DMS 273 treated with DMSO at 0.1 percent for 48 hours (cell line): Measurements from ENCODE around the gene KHDC1.
A peak's percentile ranks its signal among the peaks of the same experiment; 100 is the strongest.
"Not testable (repeated sequence)": the region's sequence is repeated elsewhere in the genome, so short reads cannot be mapped to it uniquely, and the experiment has no call there.

Source experiments
- DNase-seq: peaks from one replicate; lab custom pipeline; 2025; lab: John Stamatoyannopoulos, UW

The KHDC1 gene, protein sequence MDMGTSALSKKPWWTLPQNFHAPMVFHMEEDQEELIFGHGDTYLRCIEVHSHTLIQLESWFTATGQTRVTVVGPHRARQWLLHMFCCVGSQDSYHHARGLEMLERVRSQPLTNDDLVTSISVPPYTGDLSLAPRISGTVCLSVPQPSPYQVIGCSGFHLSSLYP

GRCh38 chr6:73262671-73263569, at the start of gene KHDC1:
KHDC1 (minus strand) TSS chr6:73263196; CDS start chr6:73242517, 20,679 bp downstream.
- DNase-seq = no peak

DNA sequence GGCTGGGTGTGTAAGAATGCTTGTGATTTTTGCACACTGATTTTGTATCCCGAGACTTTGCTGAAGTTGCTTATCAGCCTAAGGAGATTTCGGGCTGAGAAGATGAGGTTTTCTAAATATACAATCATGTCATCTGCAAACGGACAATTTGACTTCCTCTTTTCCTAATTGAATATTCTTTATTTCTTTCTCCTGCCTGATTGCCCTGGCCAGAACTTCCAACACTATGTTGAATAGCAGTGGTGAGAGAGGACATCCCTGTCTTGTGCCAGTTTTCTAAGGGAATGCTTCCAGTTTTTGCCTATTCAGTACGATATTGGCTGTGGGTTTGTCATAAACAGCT, 47.5 kb upstream of the KHDC1 start:
- DNase-seq = not testable (repeated sequence)

- peak; percentile 38 for DNase-seq
Observed at GRCh38 chr6:73309785-73310502, 46.9 kb upstream of the KHDC1 start.

GRCh38 chr6:73309535-73309784, 46.5 kb upstream of the KHDC1 start:
- DNase-seq = no peak

GRCh38 chr6:73308712-73309534, 45.9 kb upstream of the KHDC1 start:
- no peak for DNase-seq

GRCh38 chr6:73303773-73304172, 40.8 kb upstream of the KHDC1 start:
- DNase-seq = not testable (repeated sequence)

DNA sequence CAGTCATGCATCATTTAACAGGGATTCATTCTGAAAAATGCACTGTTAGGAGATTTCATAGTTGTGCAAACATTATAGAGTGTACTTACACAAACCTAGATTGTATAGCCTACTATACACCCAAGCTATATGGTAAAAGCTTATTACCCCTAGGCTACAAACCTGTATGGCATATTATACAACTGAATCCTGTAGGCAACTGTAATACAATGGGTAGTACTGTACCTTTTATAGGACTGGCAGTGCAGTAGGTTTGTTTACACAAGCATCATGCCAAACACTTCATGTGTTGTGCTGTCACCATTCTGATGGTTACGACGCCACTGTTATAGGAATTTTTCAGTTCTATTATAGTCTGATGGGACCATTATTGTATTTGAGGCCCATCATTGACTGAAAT, 39.3 kb upstream of the KHDC1 start:
- DNase-seq = no peak

- DNase-seq = no peak
Observed at GRCh38 chr6:73299151-73299971, 36.4 kb upstream of the KHDC1 start.

DNA sequence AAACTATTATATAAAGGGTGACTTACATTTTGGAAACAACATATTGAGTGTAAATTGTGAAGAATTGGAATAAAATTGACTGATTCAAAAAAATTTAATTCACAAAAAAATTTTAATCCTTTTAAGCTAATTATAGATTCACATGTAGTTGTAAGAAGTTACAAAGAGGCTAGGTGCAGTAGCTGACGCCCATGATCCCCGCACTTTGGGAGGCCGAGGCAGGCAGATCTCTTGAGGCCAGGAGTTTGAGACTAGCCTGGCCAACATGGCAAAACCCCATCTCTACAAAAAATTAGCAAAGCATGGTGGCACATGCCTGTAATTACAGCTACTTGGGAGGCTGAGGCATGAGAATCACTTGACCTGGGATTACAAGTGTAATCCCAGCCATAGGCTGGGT, 30.3 kb upstream of the KHDC1 start:
- DNase-seq = no peak

- no peak for DNase-seq
Observed at GRCh38 chr6:73290435-73290834, 27.4 kb upstream of the KHDC1 start.

GRCh38 chr6:73286752-73287151, 23.8 kb upstream of the KHDC1 start:
- no peak for DNase-seq

- no peak for DNase-seq
Observed at GRCh38 chr6:73285674-73286283, 22.8 kb upstream of the KHDC1 start.

GRCh38 chr6:73282871-73283270, 19.9 kb upstream of the KHDC1 start:
- no peak for DNase-seq

DNA sequence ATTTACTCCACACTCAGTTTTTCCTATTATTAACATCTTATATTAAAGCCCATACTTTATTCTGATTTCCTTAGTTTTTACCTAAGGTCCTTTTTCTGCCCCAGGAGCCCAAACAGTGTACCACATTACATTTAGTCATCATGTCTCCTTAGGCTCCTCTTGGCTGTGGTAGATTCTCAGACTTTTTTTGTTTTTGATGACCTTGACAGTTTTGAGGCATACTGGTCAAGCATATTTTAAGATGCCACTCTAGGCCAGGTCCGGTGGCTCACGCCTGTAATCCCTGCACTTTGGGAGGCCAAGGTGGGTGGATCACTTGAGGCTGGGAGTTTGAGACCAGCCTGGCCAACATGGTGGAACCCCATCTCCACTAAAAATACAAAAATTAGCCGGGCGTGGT, 18.7 kb upstream of the KHDC1 start:
- DNase-seq = not testable (repeated sequence)

GRCh38 chr6:73269296-73269695, 6.3 kb upstream of the KHDC1 start:
- not testable (repeated sequence) for DNase-seq

GRCh38 chr6:73268896-73269295, 5.9 kb upstream of the KHDC1 start:
- DNase-seq = not testable (repeated sequence)

GRCh38 chr6:73264446-73264845, 1.4 kb upstream of the KHDC1 start:
- DNase-seq = no peak

GRCh38 chr6:73263570-73263909, 544 bp upstream of the KHDC1 start:
- DNase-seq = no peak

DNA sequence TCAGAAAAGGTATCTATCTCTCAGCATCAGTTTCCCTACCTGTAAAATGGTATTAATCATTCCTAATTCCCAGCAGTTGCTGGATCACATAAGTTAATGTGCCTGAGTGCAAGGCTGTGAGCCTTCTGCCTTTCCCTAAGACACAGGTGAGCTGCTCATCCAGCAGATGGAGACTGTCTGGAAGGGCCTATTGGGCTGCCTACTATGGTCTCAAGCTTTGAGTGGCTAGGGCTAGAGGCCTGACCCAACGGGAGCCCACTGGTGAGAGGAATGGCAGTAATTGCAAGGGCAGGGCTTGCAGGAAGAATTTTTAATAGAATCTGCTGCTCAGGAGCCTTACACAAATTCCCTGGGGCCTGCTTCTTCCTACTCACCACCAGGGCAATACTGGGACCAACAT, 4.3 kb downstream of the KHDC1 start:
- no peak for DNase-seq

DNA sequence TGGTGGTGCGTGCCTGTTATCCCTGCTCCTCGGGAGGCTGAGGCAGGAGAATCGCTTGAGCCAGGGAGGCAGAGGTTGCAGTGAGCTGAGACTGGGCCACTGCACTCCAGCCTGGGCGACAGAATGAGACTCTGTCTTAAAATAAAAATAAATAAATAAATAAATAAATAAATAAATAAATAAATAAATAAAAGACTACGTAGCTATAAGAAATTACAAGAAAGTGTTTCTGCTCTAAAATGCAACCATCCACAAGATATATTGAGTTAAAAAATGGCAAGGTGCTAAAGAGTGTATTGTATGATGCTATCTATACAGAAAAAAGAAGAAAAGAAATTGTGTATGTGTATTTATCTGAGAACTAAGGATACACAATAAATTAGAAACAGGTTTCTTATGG, 8.7 kb downstream of the KHDC1 start:
- DNase-seq = not testable (repeated sequence)

DNA sequence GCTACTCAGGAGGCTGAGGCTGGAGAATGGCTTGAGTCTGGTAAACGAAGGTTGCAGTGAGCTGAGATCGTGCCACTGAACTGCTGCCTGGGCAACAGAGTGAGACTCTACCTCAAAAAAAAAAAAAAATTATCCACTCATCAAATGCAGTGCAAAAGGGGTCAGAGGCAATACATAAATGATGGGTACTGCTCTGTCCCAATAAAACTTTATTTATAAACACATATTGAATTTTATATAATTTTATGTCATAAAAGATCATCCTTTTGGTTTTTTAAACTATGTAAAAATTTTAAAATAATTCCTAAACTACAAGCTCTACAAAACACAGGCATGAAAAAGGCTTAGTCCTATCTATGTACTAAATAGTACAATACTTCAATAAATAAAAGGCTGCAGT, 10.3 kb downstream of the KHDC1 start:
- no peak for DNase-seq
